GM12878 (cell line): ENCODE measurements around the gene GIT1. TPM values are rescaled to one million over a fixed set of nuclear protein-coding genes. Genes with fewer than 3 reads are reported as not detected.
A peak's percentile ranks its signal among the peaks of the same experiment; 100 is the strongest.

Source experiments
- ATAC-seq: fragments of 200-7000 bp; cut with Tn5 transposase; 3 replicates; pipeline ENCODE4 v1.9.1; 2020; ENCODE audit warnings: mild to moderate bottlenecking, moderate library complexity
- BruUV-seq: library from RNA; stranded (reverse); fragments of 400-500 nt; replicated peaks from 2 replicates; lab custom pipeline; 2021; lab: Mats Ljungman, UMichigan
- CTCF ChIA-PET: fragments of 300-600 bp; sonication (Branson Sonifier 250); formaldehyde crosslinking; extraction: SDS; loops from one replicate; lab custom pipeline; 2021; ENCODE audit warnings: inconsistent platforms; lab: Yijun Ruan, JAX
- POLR2A ChIA-PET: fragments of 350-600 bp; formaldehyde crosslinking; extraction: SDS; loops from one replicate; lab custom pipeline; 2021; ENCODE audit warnings: inconsistent platforms; lab: Charles Lee
- RAD21 ChIA-PET: fragments of 300-600 bp; sonication (Branson Sonifier 250); formaldehyde crosslinking; loops from one replicate; lab custom pipeline; 2023; ENCODE audit warnings: antibody characterized with exemption; ENCODE audit not compliant: unreplicated experiment; lab: Charles Lee
- SMC1A ChIA-PET: fragments of 300-600 bp; sonication (Branson Sonifier 250); formaldehyde crosslinking; loops from one replicate; lab custom pipeline; 2023; ENCODE audit not compliant: unreplicated experiment, uncharacterized antibody; lab: Charles Lee
- DNase-seq: peaks from one replicate; pipeline ENCODE4 v3.0.0-alpha.2; 2011; ENCODE audit warnings: low read depth, low spot score
- FAIRE-seq: peaks from 3 replicates; lab custom pipeline; 2011; peaks lifted over from hg19 to GRCh38; lab: Jason Lieb, UNC
- H2AFZ ChIP-seq: 2 replicates; pipeline ENCODE4 v1.6.0; 2011; ENCODE audit warnings: low read depth, low read length, control low read depth; ENCODE audit not compliant: control insufficient read depth
- H3K27ac ChIP-seq: 2 replicates; pipeline ENCODE4 v1.5.1; 2011; ENCODE audit warnings: control low read depth; ENCODE audit not compliant: control insufficient read depth, insufficient read depth
- H3K27me3 ChIP-seq, 2 experiments: replicated peaks in 1 of 2; 2 replicates each; pipeline versions ENCODE4 v1.6.0 to v1.6.1; 2011; ENCODE audit warnings: low read length in 1 of 2; ENCODE audit not compliant: control insufficient read depth in 2 of 2, insufficient read depth in 2 of 2
- H3K36me3 ChIP-seq, 2 experiments: 2 replicates each; pipeline ENCODE4 v1.5.1; 2011; ENCODE audit warnings: low read length in 1 of 2; ENCODE audit not compliant: control insufficient read depth in 2 of 2, insufficient read depth in 2 of 2
- H3K4me1 ChIP-seq: 2 replicates; pipeline ENCODE4 v1.6.1; 2011; ENCODE audit warnings: mild to moderate bottlenecking, low read length, moderate library complexity, mixed read lengths; ENCODE audit not compliant: control insufficient read depth, insufficient read depth
- H3K4me2 ChIP-seq: 2 replicates; pipeline ENCODE4 v1.6.0; 2011; ENCODE audit warnings: control low read depth; ENCODE audit not compliant: control insufficient read depth, insufficient read depth
- H3K4me3 ChIP-seq: fragments of 200-600 bp; sonication (generic); 2 replicates; pipeline ENCODE4 v1.5.1; 2016
- H3K79me2 ChIP-seq: 2 replicates; pipeline ENCODE4 v1.6.0; 2011; ENCODE audit warnings: low read length; ENCODE audit not compliant: control insufficient read depth, insufficient read depth
- H3K9ac ChIP-seq: 2 replicates; pipeline ENCODE4 v1.8.0; 2011; ENCODE audit warnings: low read length, control low read depth, mixed read lengths; ENCODE audit not compliant: control insufficient read depth, insufficient read depth
- H3K9me3 ChIP-seq: replicated peaks from 3 replicates; pipeline ENCODE4 v1.5.1; 2011; ENCODE audit warnings: mild to moderate bottlenecking, low read length; ENCODE audit not compliant: control insufficient read depth, insufficient read depth
- H4K20me1 ChIP-seq: 2 replicates; pipeline ENCODE4 v1.6.0; 2011; ENCODE audit not compliant: control insufficient read depth, insufficient read depth
- DPF2 ChIP-seq: fragments of 450-650 bp; IDR thresholded peaks from 2 replicates; pipeline ENCODE4 v1.6.1; 2017; ENCODE audit warnings: mild to moderate bottlenecking
- MLLT1 ChIP-seq: fragments of 450-650 bp; IDR thresholded peaks from 2 replicates; pipeline ENCODE4 v1.6.1; 2016; ENCODE audit warnings: mild to moderate bottlenecking
- RAD21 ChIP-seq: IDR thresholded peaks from 2 replicates; pipeline ENCODE4 v1.6.1; 2011; ENCODE audit warnings: mild to moderate bottlenecking, low read depth, low read length, moderate library complexity; ENCODE audit not compliant: insufficient read depth
- ZBTB40 ChIP-seq: fragments of 450-650 bp; IDR thresholded peaks from 2 replicates; pipeline ENCODE4 v1.6.1; 2016; ENCODE audit warnings: mild to moderate bottlenecking, moderate library complexity, borderline replicate concordance
- WGBS: methylation state at CpG from one replicate; pipeline ENCODE4 v1.1.6; 2016; ENCODE audit warnings: low lambda C conversion rate; ENCODE audit not compliant: insufficient replicate concordance, insufficient coverage; ENCODE audit errors: missing lambda C conversion rate; 5-methylcytosine and 5-hydroxymethylcytosine counted together
- in situ Hi-C: fragments of 300-500 bp; cut with MboI; formaldehyde crosslinking; loops from 9 replicates; pipeline ENCODE4 v1.14.3; 2018; ENCODE audit warnings: mixed read lengths
- intact Hi-C: fragments of 100-400 bp; cut with micrococcal nuclease; formaldehyde crosslinking; loops from one replicate; pipeline ENCODE4 v1.14.2; 2022; ENCODE audit not compliant: unreplicated experiment
- polyA plus RNA-seq, 11 experiments: library from polyadenylated mRNA; depleted of rRNA in 4 of 11; unstranded in 6 of 11; stranded (reverse) in 5 of 11; fragments of >200 nt; fragmentation: Nextera tagmentation in 4 of 11; fragmentation: Illumina TruSeq in 1 of 11; extraction: Ambion mirVana in 4 of 11; extraction: Trizol in 1 of 11; gene quantifications; 1 replicate in 1 of 11; 2 replicates in 10 of 11; pipeline versions ENCODE4 v1.2.1 to v1.2.3, GENCODE V29; 2011 to 2016; ENCODE audit warnings: inconsistent platforms in 2 of 11, missing spikeins in 2 of 11, low read depth in 1 of 11
- total RNA-seq, 4 experiments: library from RNA; depleted of rRNA in 3 of 4; stranded (reverse); fragments of >200 nt in 3 of 4; fragmentation: Illumina TruSeq in 1 of 4; extraction: Trizol in 1 of 4; gene quantifications; 2 replicates each; pipeline versions ENCODE4 v1.2.1 to v1.2.3, GENCODE V29; 2013 to 2021

Gene GIT1
- total and polyA plus RNA-seq, 10 of the 15 experiments (the other 5 are each of a cell fraction or from before 2014, with no cell fraction given): 0.24 to 45.3 (median 20.9) TPM

- POLR2A ChIA-PET: interaction anchor here (1.0 to 3.1 kb wide), 2 partner anchors 14 to 30 kb away, joined by 3 to 9 read pairs; no protein-coding TSS in a partner anchor
- no peaks in the 10 kb centered on the region for H4K20me1 ChIP-seq
- WGBS: 69% methylated on average over 9 of the region's 9 CpGs
Observed at GRCh38 chr17:29586676-29587469, 2.6 kb downstream of the GIT1 start.

More at GRCh38 chr17:29586676-29587469, 2.6 kb downstream of the GIT1 start:
- H3K36me3 ChIP-seq: peaks cover 0 to under 1% of the 10 kb centered on the region in 2 experiments; a peak in 2 of 4 replicates
- BruUV-seq: no TSS peak
- peaks cover 41% of the 10 kb centered on the region for H3K4me1 ChIP-seq
- no peak for FAIRE-seq
- H3K27ac ChIP-seq: no peak overlapping the region
- intact Hi-C loops: no loop called here
- in situ Hi-C loops: no loop called here
- RAD21 ChIA-PET: interaction anchor here (0.8 to 2.0 kb wide), 5 partner anchors 16 to 136 kb away, joined by 3 to 11 read pairs (median 4); no protein-coding TSS in a partner anchor
- H3K27me3 ChIP-seq: no peaks in the 10 kb centered on the region
- H3K9ac ChIP-seq: no peak overlapping the region
- TF ChIP-seq MLLT1 (no peak), RAD21 (no peak), ZBTB40 (no peak), DPF2 (no peak)
- TF ChIP-seq, all 136 proteins: peak for 0
- ChIA-PET CTCF (interaction anchor here (0.8 to 6.7 kb wide), 7 partner anchors 8 to 421 kb away, joined by 3 to 82 read pairs (median 5); no protein-coding TSS in a partner anchor), SMC1A (interaction anchor here (0.7 to 2.9 kb wide), 7 partner anchors 14 to 217 kb away, joined by 3 to 15 read pairs (median 3); no protein-coding TSS in a partner anchor)
- Histone ChIP-seq H3K4me3 (peak overlapping the region; percentile 94; the same call in 1 of the 2 replicates), H3K79me2 (peaks cover 33% of the 10 kb centered on the region), H3K9me3 (no peaks in the 10 kb centered on the region), H2AFZ (no peak overlapping the region), H3K4me2 (peak overlapping the region; percentile 89; the same call in 1 of the 2 replicates)
- DNase-seq (no peak), ATAC-seq (no peak)
